Spinal cord (tissue), 10 donors: ENCODE results near the gene WFDC9. TPM values are rescaled to one million over a fixed set of nuclear protein-coding genes. Genes with fewer than 3 reads are reported as not detected.
"Not testable (repeated sequence)": the region's sequence is repeated elsewhere in the genome, so short reads cannot be mapped to it uniquely, and the experiment has no call there.

Experiments
- DNase-seq, 6 donors: peaks; one replicate each; pipeline versions ENCODE4 v3.0.0 to v3.0.0-alpha.2; 2013 to 2015; ENCODE audit warnings: low spot score in 6 of 6, low read depth in 4 of 6
- H3K27ac ChIP-seq: one replicate; pipeline ENCODE4 v1.5.1; 2013; ENCODE audit warnings: low read depth, low read length, control low read depth
- H3K27me3 ChIP-seq: one replicate; pipeline ENCODE4 v1.6.1; 2013; ENCODE audit warnings: low read length; ENCODE audit not compliant: control insufficient read depth, insufficient read depth
- H3K36me3 ChIP-seq: one replicate; pipeline ENCODE4 v1.6.1; 2013; ENCODE audit warnings: low read length; ENCODE audit not compliant: control insufficient read depth, insufficient read depth
- H3K4me1 ChIP-seq: one replicate; pipeline ENCODE4 v1.6.1; 2013; ENCODE audit warnings: low read length; ENCODE audit not compliant: control insufficient read depth, insufficient read depth
- H3K4me3 ChIP-seq: one replicate; pipeline ENCODE4 v1.5.1; 2013; ENCODE audit warnings: low read depth, low read length, control low read depth
- H3K9me3 ChIP-seq: one replicate; pipeline ENCODE4 v1.6.1; 2013; ENCODE audit warnings: low read length; ENCODE audit not compliant: control insufficient read depth, insufficient read depth
- WGBS: methylation state at CpG from one replicate; pipeline ENCODE4 v1.1.5; 2013; ENCODE audit warnings: missing lambda C conversion rate; ENCODE audit not compliant: insufficient coverage; 5-methylcytosine and 5-hydroxymethylcytosine counted together
- polyA plus RNA-seq, 2 donors: library from polyadenylated mRNA; unstranded; fragments of 120-200 nt; gene quantifications; one replicate each; pipeline ENCODE4 v1.2.1, GENCODE V29; 2013; ENCODE audit not compliant: insufficient read length in 2 of 2
- total RNA-seq, 2 donors: library from RNA; depleted of rRNA in 1 of 2; stranded (reverse); fragments of 120-200 nt in 1 of 2; fragments of >200 nt in 1 of 2; gene quantifications; one replicate each; pipeline versions ENCODE4 v1.2.3 to v1.2.4, GENCODE V29; 2013 to 2014
- donor health status: healthy.

Gene WFDC9
- total and polyA plus RNA-seq, 4 donors, result not detected

DNA sequence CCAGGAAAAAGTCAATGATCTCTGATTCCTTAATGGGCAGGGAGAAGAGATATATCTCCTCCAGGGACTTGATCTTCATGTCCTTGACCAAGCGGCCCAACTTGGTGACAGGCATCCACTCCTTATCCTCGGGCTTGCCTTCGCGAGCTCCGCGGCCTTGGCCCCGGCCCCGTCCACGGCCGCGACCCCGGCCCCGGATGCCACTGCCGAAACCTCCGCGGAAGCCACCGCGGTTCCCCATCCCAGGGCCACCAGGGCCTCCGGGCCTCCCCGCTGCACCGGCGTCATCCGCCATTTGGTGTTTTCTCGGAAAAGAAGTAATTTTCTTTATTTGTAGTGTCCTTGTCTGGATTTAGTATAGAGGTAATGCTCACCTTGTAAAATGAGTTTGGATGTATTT is 10.0 kb upstream of the WFDC9 start:
- not testable (repeated sequence) for H3K27me3 ChIP-seq, H3K27ac ChIP-seq, H3K36me3 ChIP-seq, DNase-seq, H3K9me3 ChIP-seq, H3K4me1 ChIP-seq, H3K4me3 ChIP-seq
- WGBS, result no CpG with 5 or more reads among the region's 24 CpGs

GRCh38 chr20:45639687-45640086 is 8.6 kb upstream of the WFDC9 start:
- DNase-seq, result no peak
- Histone ChIP-seq H3K36me3 (no peaks in the 10 kb centered on the region), H3K27ac (no peak overlapping the region), H3K4me3 (no peak overlapping the region), H3K9me3 (no peaks in the 10 kb centered on the region), H3K27me3 (no peaks in the 10 kb centered on the region), H3K4me1 (no peaks in the 10 kb centered on the region)
- WGBS, result 100% methylated on average over 2 of the region's 5 CpGs

DNA sequence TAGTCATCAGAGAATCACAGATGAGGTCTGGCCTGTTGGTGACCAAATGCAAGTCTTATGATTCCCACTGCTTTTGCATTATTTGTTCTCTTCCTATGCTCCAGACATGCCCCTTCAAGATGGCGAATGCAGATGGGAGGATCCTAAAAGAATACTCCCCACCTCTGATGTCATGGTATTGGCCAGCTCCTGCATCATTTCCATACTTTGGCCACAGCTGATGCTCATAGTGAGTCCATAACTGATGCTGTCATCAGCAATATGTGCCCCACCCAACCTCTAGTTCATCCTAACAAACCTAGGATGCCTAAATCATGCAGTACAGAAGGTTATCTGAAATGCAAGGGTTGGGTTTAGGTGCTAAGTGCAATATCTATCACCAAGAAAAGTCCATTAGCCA is 5.4 kb upstream of the WFDC9 start:
- Histone ChIP-seq H3K4me3 (no peak overlapping the region), H3K9me3 (no peaks in the 10 kb centered on the region), H3K27ac (no peak overlapping the region), H3K27me3 (no peaks in the 10 kb centered on the region), H3K4me1 (no peaks in the 10 kb centered on the region), H3K36me3 (no peaks in the 10 kb centered on the region)
- WGBS, result 82% methylated on average over 1 of the region's 1 CpG
- DNase-seq, result no peak

- no peaks in the 10 kb centered on the region for H3K4me1 ChIP-seq
- H3K9me3 ChIP-seq, result no peaks in the 10 kb centered on the region
- H3K36me3 ChIP-seq, result no peaks in the 10 kb centered on the region
- DNase-seq, result no peak
- H3K27ac ChIP-seq, result no peak overlapping the region
- H3K4me3 ChIP-seq, result no peak overlapping the region
- H3K27me3 ChIP-seq, result peaks cover 3% of the 10 kb centered on the region
These were observed 713 bp downstream of the WFDC9 start for GRCh38 chr20:45630371-45630770.

- Histone ChIP-seq H3K4me1 (no peaks in the 10 kb centered on the region), H3K27me3 (peaks cover 3% of the 10 kb centered on the region), H3K36me3 (no peaks in the 10 kb centered on the region), H3K4me3 (no peak within 1 kb of the TSS), H3K9me3 (no peaks in the 10 kb centered on the region), H3K27ac (no peak within 1 kb of the TSS)
- 11% methylated on average over 9 of the region's 9 CpGs for WGBS
- peak in 3 of 6 donors; percentile 5 to 68 (median 37) for DNase-seq
These were observed 1.5 kb downstream of the WFDC9 start, which contains the start of gene WFDC10A for GRCh38 chr20:45629496-45630100. Gene WFDC10A, plus strand, starts transcription at chr20:45629739. Its CDS starts 75 bp downstream, at chr20:45629814.

DNA sequence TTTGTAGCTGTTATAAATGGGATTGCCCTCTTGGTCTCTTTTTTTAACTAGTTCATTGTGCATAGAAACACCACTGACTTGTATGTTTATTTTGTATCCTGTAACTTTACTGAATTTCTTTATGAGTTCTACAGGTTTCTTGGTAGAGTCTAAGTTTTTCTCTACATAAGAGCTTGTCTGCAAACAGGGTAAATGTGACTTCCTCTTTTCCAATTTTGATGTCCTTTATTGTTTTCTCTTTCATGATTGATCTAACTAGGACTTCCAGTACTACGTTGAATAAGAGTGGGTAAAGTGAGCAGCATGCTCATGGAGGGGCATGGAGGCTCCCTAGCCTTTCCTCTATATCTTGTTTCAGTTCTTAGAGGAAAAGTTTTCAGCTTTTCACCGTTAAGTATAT is 4.5 kb downstream of the WFDC9 start:
- H3K36me3 ChIP-seq, result no peaks in the 10 kb centered on the region
- WGBS, result no CpG with 5 or more reads among the region's 2 CpGs
- DNase-seq, result no peak

GRCh38 chr20:45621593-45621992 is 9.5 kb downstream of the WFDC9 start:
- Histone ChIP-seq H3K27me3 (no peaks in the 10 kb centered on the region), H3K27ac (no peak overlapping the region), H3K4me3 (no peak overlapping the region), H3K4me1 (no peaks in the 10 kb centered on the region), H3K9me3 (no peaks in the 10 kb centered on the region), H3K36me3 (no peaks in the 10 kb centered on the region)
- WGBS, result 100% methylated on average over 1 of the region's 2 CpGs
- no peak for DNase-seq

More for the DNA sequence above, 4.5 kb downstream of the WFDC9 start:
- Histone ChIP-seq H3K4me3 (no peak overlapping the region), H3K9me3 (no peaks in the 10 kb centered on the region), H3K4me1 (no peaks in the 10 kb centered on the region), H3K27me3 (peaks cover 3% of the 10 kb centered on the region), H3K27ac (no peak overlapping the region)

DNA sequence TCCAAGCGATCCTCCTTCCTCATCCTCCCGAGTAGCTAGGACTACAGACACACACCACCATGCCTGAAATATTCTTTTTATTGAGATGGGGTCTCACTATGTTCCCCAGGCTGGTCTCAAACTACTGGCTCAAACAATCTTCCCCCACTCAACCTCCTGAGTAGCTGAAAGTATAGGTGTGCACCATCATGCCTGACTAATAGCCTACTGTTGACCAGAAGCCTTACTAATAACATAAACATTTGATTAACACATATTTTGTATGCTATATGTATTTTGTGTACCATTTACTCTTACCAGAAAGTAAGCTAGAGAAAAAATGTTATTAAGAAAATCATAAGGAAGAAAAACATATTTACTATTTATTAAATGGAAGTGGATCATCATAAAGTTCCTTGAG is 13.5 kb downstream of the WFDC9 start:
- no peaks in the 10 kb centered on the region for H3K27me3 ChIP-seq
- no CpG with 5 or more reads among the region's 2 CpGs for WGBS

GRCh38 chr20:45612314-45612713 is 18.8 kb downstream of the WFDC9 start:
- Histone ChIP-seq H3K9me3 (no peaks in the 10 kb centered on the region), H3K27ac (no peak overlapping the region)
- DNase-seq, result no peak

More for the DNA sequence above, 13.5 kb downstream of the WFDC9 start:
- no peaks in the 10 kb centered on the region for H3K4me1 ChIP-seq
- DNase-seq, result no peak
- no peak overlapping the region for H3K4me3 ChIP-seq
- H3K27ac ChIP-seq, result no peak overlapping the region
- H3K36me3 ChIP-seq, result no peaks in the 10 kb centered on the region
- no peaks in the 10 kb centered on the region for H3K9me3 ChIP-seq

DNA sequence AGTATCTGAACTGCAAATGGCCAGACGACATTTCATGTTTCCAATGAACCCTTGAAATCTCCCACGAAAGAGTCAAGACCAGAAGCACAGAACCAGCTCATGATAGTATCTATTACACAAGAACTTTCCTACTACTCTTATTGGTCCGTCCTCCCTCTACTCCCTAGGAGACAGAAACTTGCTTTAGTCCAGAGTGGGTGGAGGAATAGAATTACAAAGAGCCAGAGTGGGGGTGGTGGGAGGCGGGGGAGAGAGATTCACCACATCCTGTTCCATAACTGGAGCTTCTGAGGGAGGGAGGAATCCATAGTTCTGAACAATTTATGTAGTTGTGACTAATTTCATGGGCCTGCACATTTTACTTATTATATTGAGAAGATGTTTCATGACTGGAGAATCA is 20.0 kb downstream of the WFDC9 start:
- Histone ChIP-seq H3K36me3 (no peaks in the 10 kb centered on the region), H3K27ac (no peak overlapping the region), H3K9me3 (no peaks in the 10 kb centered on the region), H3K4me3 (no peak overlapping the region), H3K4me1 (no peaks in the 10 kb centered on the region), H3K27me3 (no peaks in the 10 kb centered on the region)
- WGBS, result 93% methylated on average over 2 of the region's 4 CpGs
- no peak for DNase-seq

More at GRCh38 chr20:45612314-45612713, 18.8 kb downstream of the WFDC9 start:
- H3K36me3 ChIP-seq, result no peaks in the 10 kb centered on the region
- H3K27me3 ChIP-seq, result no peaks in the 10 kb centered on the region
- no peaks in the 10 kb centered on the region for H3K4me1 ChIP-seq
- H3K4me3 ChIP-seq, result no peak overlapping the region
